HG02852 (cell line): ENCODE data around the gene KCNH6.

Experiments
- ATAC-seq: cut with Tn5 transposase; IDR thresholded peaks from one replicate; pipeline ENCODE4 v1.9.1; 2021; ENCODE audit warnings: mild to moderate bottlenecking, moderate library complexity; ENCODE audit not compliant: unreplicated experiment

KCNH6 gene

GRCh38 chr17:63504261-63504660 is 18.9 kb upstream of the KCNH6 start:
- ATAC-seq = no peak

GRCh38 chr17:63505341-63505740 is 17.8 kb upstream of the KCNH6 start:
- ATAC-seq = no peak

GRCh38 chr17:63506627-63507026 is 16.5 kb upstream of the KCNH6 start:
- no peak for ATAC-seq

GRCh38 chr17:63511331-63511730 is 11.8 kb upstream of the KCNH6 start:
- ATAC-seq = no peak

GRCh38 chr17:63512388-63512787 is 10.8 kb upstream of the KCNH6 start:
- no peak for ATAC-seq

GRCh38 chr17:63512896-63513644 is 10.1 kb upstream of the KCNH6 start:
- no peak for ATAC-seq

- ATAC-seq = no peak
Measured at GRCh38 chr17:63514477-63514876, 8.7 kb upstream of the KCNH6 start.

- ATAC-seq = peak; percentile 50
Measured at GRCh38 chr17:63514974-63515373, 8.2 kb upstream of the KCNH6 start.

- ATAC-seq = no peak
Measured at GRCh38 chr17:63515426-63515825, 7.7 kb upstream of the KCNH6 start.

- ATAC-seq = peak; percentile 41
Measured at GRCh38 chr17:63516910-63517824, 6.0 kb upstream of the KCNH6 start.

- ATAC-seq = no peak
Measured at GRCh38 chr17:63517825-63518534, 5.2 kb upstream of the KCNH6 start.

GRCh38 chr17:63519116-63519881 is 3.9 kb upstream of the KCNH6 start:
- no peak for ATAC-seq

- ATAC-seq = no peak
Measured at GRCh38 chr17:63519972-63520882, 2.9 kb upstream of the KCNH6 start.

- ATAC-seq = no peak
Measured at GRCh38 chr17:63524051-63524450, 893 bp downstream of the KCNH6 start.

- no peak for ATAC-seq
Measured at GRCh38 chr17:63525190-63525946, 2.2 kb downstream of the KCNH6 start.

- ATAC-seq = no peak
Measured at GRCh38 chr17:63526861-63527260, 3.7 kb downstream of the KCNH6 start.

GRCh38 chr17:63528183-63528582 is 5.0 kb downstream of the KCNH6 start:
- no peak for ATAC-seq

- no peak for ATAC-seq
Measured at GRCh38 chr17:63529711-63530556, 6.8 kb downstream of the KCNH6 start.
